Neural cell (in vitro differentiated cells): Measurements from ENCODE around the gene DLG4. TPM values are rescaled to one million over a fixed set of nuclear protein-coding genes. Genes with fewer than 3 reads are reported as not detected.
A peak's percentile ranks its signal among the peaks of the same experiment; 100 is the strongest.

Experiments
- H2AFZ ChIP-seq: fragments of 200-600, 300-800 bp; sonication (generic), shearing (Covaris generic); 2 replicates; pipeline ENCODE4 v1.6.0; 2014; ENCODE audit warnings: low read depth, mild to moderate bottlenecking, antibody characterized with exemption, low read length, moderate library complexity
- H3F3A ChIP-seq: fragments of 200-600 bp; shearing (Covaris generic); 2 replicates; pipeline ENCODE4 v1.6.1; 2016; ENCODE audit warnings: mild to moderate bottlenecking, moderate library complexity, mixed read lengths, antibody characterized with exemption, low read length; ENCODE audit not compliant: insufficient read depth, poor library complexity, severe bottlenecking
- H3K27ac ChIP-seq: fragments of 200-600, 300-800 bp; sonication (generic), shearing (Covaris generic); 2 replicates; pipeline ENCODE4 v1.5.1; 2014; ENCODE audit warnings: mild to moderate bottlenecking, low read length, moderate library complexity
- H3K27me3 ChIP-seq: fragments of 300-800, 200-600 bp; sonication (generic), shearing (Covaris generic); 2 replicates; pipeline ENCODE4 v1.6.0; 2014; ENCODE audit warnings: mild to moderate bottlenecking, low read depth, low read length, moderate library complexity; ENCODE audit not compliant: insufficient read depth
- H3K36me3 ChIP-seq: fragments of 300-800, 200-600 bp; sonication (generic), shearing (Covaris generic); 2 replicates; pipeline ENCODE4 v1.5.1; 2014; ENCODE audit warnings: mild to moderate bottlenecking, antibody characterized with exemption, low read length, moderate library complexity; ENCODE audit not compliant: insufficient read depth
- H3K4me2 ChIP-seq: fragments of 300-800, 200-600 bp; sonication (generic), shearing (Covaris generic); 2 replicates; pipeline ENCODE4 v1.6.0; 2014; ENCODE audit warnings: mild to moderate bottlenecking, low read length
- H3K4me3 ChIP-seq: fragments of 300-800, 200-600 bp; sonication (generic), shearing (Covaris generic); 2 replicates; pipeline ENCODE4 v1.5.1; 2014; ENCODE audit warnings: mild to moderate bottlenecking, low read length, moderate library complexity
- H3K79me2 ChIP-seq: fragments of 200-600 bp; shearing (Covaris generic); replicated peaks from 2 replicates; pipeline ENCODE4 v1.6.0; 2014; ENCODE audit warnings: mild to moderate bottlenecking, low read length, moderate library complexity; ENCODE audit not compliant: insufficient read depth
- H3K9ac ChIP-seq: fragments of 300-800, 200-600 bp; sonication (generic), shearing (Covaris generic); 2 replicates; pipeline ENCODE4 v1.6.1; 2016; ENCODE audit warnings: mild to moderate bottlenecking, low read length, mixed read lengths
- H3K9me2 ChIP-seq: fragments of 200-600 bp; shearing (Covaris generic); 2 replicates; pipeline ENCODE4 v1.6.1; 2016; ENCODE audit warnings: mild to moderate bottlenecking, low read length, mixed read lengths; ENCODE audit not compliant: insufficient read depth
- H3K9me3 ChIP-seq: fragments of 200-600, 300-800 bp; sonication (generic), shearing (Covaris generic); 2 replicates; pipeline ENCODE4 v1.6.1; 2016; ENCODE audit warnings: mild to moderate bottlenecking, mixed run types, low read length, moderate library complexity, mixed read lengths
- H4K20me1 ChIP-seq: fragments of 200-600 bp; shearing (Covaris generic); 2 replicates; pipeline ENCODE4 v1.6.1; 2016; ENCODE audit warnings: mild to moderate bottlenecking, mixed run types; ENCODE audit not compliant: insufficient read depth
- EZH2 ChIP-seq: fragments of 200-600, 300-800 bp; shearing (Covaris generic), sonication (generic); IDR thresholded peaks from 2 replicates; pipeline ENCODE4 v1.6.1; 2014; ENCODE audit warnings: antibody characterized with exemption, low read length, borderline replicate concordance, mild to moderate bottlenecking; ENCODE audit not compliant: insufficient read depth, poor library complexity, severe bottlenecking
- MXI1 ChIP-seq: fragments of 450-650 bp; conservative IDR thresholded peaks from 2 replicates; pipeline ENCODE4 v1.6.1; 2014; ENCODE audit warnings: antibody characterized with exemption, mild to moderate bottlenecking; ENCODE audit not compliant: poor library complexity, severe bottlenecking
- REST ChIP-seq: IDR thresholded peaks from 2 replicates; pipeline ENCODE4 v1.6.1; 2012; ENCODE audit warnings: borderline replicate concordance
- polyA plus RNA-seq: library from polyadenylated mRNA; depleted of rRNA; stranded (reverse); fragments of >200 nt; gene quantifications from 2 replicates; pipeline ENCODE4 v1.2.3, GENCODE V29; 2014
- TF ChIP-seq, protein P1 (sequence below): fragments of 450-650 bp; IDR thresholded peaks from 2 replicates; pipeline ENCODE4 v1.5.1; 2014; ENCODE audit warnings: antibody characterized with exemption, mild to moderate bottlenecking, moderate library complexity; ENCODE audit not compliant: poor library complexity, severe bottlenecking

The DLG4 gene
- polyA plus RNA-seq, 1 donor from 2014 or later: 126 TPM

DNA sequence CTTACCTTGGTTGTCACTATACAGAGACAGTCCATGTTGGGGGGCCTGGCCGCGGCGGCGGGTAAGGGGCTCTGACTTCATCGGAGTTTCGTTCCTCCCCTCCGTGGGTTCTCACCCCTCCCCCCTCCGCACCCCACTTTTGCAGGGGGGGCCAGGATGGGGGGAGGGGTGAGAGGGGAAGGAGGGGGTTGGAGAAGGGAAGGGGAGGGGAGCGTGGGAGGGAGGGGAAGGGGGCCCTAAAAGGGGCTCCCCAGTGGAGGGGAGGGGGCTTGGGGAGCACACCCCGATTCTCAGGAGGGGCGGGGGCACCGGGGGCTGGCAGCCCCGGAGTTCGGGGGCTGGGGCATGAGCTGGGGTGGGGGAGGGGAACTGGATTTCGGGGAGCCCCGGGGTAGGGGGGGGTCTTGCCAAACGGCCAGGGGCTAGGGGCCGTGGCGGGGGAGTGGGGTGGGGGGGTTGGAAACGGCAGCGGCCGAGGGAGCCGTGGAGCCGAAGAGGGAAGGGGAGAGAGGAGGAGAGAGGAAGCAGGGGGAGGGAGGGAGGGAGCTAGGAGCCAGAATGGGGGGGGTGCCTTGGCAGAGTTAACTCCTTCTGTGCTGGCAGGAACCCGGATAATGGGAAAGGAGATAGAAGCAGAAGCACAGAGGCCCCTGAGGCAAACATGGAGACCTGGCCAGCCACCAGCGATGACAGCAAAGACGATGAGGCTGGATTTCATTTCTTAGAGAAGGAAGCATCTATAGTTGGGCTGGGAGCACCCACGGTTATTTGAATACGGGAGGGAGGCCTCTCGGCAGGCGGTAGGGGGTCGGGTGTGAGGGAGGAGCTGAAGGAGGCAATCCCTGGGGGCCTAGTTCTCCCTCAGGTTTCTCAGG lies 2.3 kb downstream of the DLG4 start:
- peak overlapping the region; percentile 82 for H3K4me3 ChIP-seq
- peak overlapping the region; percentile 97 for H3K4me2 ChIP-seq
- no peaks in the 10 kb centered on the region for H3K36me3 ChIP-seq
- H3K9ac ChIP-seq: peak overlapping the region; percentile 92
- H3F3A ChIP-seq: peaks cover 4% of the 10 kb centered on the region
- no peaks in the 10 kb centered on the region for H3K9me2 ChIP-seq
- H3K27ac ChIP-seq: peak overlapping the region; percentile 98
- TF ChIP-seq, protein P1, sequence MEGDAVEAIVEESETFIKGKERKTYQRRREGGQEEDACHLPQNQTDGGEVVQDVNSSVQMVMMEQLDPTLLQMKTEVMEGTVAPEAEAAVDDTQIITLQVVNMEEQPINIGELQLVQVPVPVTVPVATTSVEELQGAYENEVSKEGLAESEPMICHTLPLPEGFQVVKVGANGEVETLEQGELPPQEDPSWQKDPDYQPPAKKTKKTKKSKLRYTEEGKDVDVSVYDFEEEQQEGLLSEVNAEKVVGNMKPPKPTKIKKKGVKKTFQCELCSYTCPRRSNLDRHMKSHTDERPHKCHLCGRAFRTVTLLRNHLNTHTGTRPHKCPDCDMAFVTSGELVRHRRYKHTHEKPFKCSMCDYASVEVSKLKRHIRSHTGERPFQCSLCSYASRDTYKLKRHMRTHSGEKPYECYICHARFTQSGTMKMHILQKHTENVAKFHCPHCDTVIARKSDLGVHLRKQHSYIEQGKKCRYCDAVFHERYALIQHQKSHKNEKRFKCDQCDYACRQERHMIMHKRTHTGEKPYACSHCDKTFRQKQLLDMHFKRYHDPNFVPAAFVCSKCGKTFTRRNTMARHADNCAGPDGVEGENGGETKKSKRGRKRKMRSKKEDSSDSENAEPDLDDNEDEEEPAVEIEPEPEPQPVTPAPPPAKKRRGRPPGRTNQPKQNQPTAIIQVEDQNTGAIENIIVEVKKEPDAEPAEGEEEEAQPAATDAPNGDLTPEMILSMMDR: no peak
- peak; percentile 37 for TF ChIP-seq REST
- H2AFZ ChIP-seq: no peak overlapping the region
- H3K27me3 ChIP-seq: no peaks in the 10 kb centered on the region
- H3K79me2 ChIP-seq: peaks cover 51% of the 10 kb centered on the region
- H3K9me3 ChIP-seq: no peaks in the 10 kb centered on the region
- no peaks in the 10 kb centered on the region for H4K20me1 ChIP-seq

- Histone ChIP-seq H3K9me2 (no peaks in the 10 kb centered on the region), H3K4me2 (peak overlapping the region; percentile 96), H3K36me3 (no peaks in the 10 kb centered on the region), H4K20me1 (no peaks in the 10 kb centered on the region), H3K27ac (peak overlapping the region; percentile 98), H3K27me3 (no peaks in the 10 kb centered on the region), H3K9me3 (no peaks in the 10 kb centered on the region), H3K79me2 (peaks cover 57% of the 10 kb centered on the region), H3K4me3 (peak overlapping the region; percentile 82), H3K9ac (peak overlapping the region; percentile 92), H3F3A (peaks cover 4% of the 10 kb centered on the region), H2AFZ (no peak overlapping the region)
- TF ChIP-seq EZH2 (no peak), MXI1 (peak; percentile 11)
Measured at GRCh38 chr17:7216242-7217112, 3.2 kb downstream of the DLG4 start.
